CD4-positive, alpha-beta T cell treated with Interleukin-4 for 1 hour (primary cell): ENCODE data around the gene SORT1.
"Not testable (repeated sequence)": the region's sequence is repeated elsewhere in the genome, so short reads cannot be mapped to it uniquely, and the experiment has no call there.

Experiments used
- DNase-seq, 2 donors: peaks; one replicate each; pipeline ENCODE4 v3.0.0-alpha.2; 2020 to 2022

The SORT1 gene

GRCh38 chr1:109294481-109294880 is 103.2 kb downstream of the SORT1 start:
- no peak for DNase-seq

DNA sequence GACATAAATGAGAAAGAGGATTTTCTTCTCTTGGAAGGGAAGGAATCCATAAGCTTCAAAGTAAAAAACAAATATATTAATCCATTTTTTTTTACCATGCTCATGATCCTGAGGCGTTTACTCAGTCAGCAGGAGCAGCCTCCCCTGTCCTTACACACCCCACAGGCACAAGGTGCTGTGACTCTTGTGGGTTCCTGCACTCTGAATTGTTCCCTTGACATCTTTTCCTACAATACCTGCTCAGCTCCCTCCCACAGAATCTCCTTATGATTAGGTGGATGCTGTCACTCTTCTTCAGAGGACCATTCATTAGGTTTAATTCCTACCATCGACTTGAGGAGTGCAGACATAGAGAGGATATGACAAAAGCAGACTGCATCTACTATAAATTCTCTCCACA is 104.7 kb downstream of the SORT1 start:
- no peak for DNase-seq

DNA sequence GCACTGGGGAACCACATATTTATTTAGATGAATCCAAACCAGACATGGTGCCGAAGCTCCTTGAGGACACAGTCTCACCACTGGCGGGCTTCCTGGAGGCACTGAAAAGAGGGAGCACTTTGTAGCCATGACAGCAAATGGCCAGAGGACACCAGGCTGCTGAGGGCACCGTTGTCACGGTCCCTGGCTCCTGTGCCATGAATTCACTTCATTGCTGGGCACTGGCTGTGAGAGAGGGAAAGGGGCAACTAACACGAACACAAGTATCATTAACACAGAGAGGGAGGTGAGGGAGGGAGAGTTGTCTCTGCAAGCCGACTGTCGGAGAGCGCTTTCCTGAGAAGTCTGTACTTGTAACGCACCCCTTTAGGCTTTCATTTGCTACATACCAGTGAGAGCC is 105.4 kb downstream of the SORT1 start:
- no peak for DNase-seq

GRCh38 chr1:109290998-109291397 is 106.7 kb downstream of the SORT1 start:
- peak in 1 of 2 donors; percentile 45 for DNase-seq

DNA sequence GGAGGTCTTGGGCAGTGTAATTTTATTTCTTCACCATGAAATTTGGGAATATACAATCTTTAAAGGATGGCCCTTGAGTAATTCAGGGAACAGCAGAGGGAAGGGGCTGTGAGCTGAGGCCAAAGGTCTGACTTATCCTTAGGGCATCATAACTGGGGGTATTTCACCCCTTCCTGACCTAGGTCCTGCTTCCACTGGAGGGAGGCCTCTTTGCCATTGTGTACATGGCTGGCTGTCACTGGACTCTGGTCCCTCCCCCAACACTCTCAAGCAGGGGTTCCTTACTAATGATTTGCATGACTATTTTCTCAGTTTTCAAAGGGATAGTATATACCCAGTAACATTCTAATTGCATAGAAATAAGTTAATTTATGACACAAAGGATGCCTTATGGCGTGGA is 107.6 kb downstream of the SORT1 start:
- no peak for DNase-seq

DNA sequence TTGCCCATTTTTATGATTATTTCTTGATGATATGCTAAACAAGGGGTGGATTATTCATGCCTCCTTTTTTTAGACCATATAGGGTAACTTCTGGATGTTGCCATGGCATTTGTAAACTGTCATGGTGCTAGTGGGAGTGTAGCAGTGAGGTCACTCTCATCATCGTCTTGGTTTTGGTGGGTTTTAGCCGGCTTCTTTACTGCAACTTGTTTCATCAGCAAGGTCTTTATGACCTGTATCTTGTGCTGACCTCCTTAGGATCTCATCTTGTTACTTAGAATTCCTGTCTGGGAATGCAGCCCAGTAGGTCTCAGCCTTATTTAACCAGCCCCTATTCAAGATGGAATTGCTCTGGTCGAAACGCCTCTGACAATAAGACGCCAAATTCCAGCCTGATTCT is 111.0 kb downstream of the SORT1 start:
- DNase-seq = not testable (repeated sequence)

GRCh38 chr1:109283748-109284600 is 113.7 kb downstream of the SORT1 start:
- DNase-seq = no peak

DNA sequence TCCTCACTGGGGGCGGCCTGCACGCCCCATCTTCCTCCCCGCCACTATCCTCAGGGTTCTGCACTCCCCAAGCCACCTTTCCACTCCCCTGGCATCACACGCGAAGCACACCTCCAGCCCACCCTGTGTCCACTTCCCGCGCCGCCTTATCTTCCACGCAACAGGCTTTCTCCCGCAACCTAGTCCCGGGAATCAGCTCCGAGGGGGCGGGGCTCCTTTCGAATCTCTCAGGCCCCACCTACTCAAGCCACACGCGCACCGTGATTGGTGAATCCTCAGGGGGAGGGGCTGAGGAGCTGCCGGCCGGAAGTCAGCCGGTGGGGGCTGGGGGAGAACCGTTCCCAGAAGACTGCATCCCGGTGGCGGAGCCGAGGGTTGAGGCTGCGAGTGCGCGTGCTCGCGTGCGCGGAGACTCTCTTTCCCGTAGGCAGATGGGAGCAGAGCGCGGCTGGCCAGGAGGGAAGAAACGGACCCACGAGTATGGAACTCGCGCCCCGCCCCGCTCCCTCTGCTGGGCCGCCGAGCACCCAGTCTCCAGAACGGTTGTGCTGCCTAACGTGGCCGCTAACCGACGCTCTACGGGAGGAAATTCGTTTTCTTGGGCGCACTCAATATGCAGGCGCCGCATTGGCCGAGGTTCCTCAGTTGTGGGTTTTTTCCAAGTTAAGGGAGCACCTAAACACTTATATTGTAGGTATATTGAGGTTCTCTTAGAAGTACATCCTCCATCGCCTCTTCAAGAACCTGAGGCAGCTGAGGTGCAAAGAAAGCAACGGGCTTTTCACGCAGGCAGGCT is 114.6 kb downstream of the SORT1 start, which contains the start of gene PSRC1:
TSS of gene PSRC1 (minus strand) at position 194 of the 796 bp plus-strand sequence.
- peak; percentile 87 to 91 for DNase-seq

DNA sequence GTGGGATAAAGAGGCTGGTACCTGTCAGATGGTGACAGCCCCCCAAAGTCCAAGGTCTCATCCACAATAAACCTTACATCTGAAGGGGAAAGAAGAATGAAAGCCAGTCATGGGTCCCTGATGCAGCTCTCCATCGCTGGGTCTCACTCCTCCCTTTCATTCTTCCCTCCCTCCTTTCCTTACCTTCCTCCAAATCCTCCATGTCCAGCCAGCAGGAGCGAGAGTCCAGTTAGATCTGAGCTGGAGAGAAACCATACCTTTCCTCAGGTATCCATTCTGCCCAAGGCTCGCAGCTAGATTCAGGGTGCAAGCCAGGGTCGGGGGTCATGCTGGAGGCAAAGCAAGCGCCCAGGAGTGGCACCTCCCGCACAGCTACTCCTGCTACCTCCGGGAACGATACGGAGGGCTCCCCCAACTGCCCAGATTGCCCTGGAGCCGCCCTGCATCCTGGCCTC is 115.2 kb downstream of the SORT1 start:
- no peak for DNase-seq

- DNase-seq = peak in 1 of 2 donors; percentile 22
Observed at GRCh38 chr1:109281680-109282496, 115.8 kb downstream of the SORT1 start.

GRCh38 chr1:109280862-109281261 is 116.9 kb downstream of the SORT1 start:
- DNase-seq = no peak

DNA sequence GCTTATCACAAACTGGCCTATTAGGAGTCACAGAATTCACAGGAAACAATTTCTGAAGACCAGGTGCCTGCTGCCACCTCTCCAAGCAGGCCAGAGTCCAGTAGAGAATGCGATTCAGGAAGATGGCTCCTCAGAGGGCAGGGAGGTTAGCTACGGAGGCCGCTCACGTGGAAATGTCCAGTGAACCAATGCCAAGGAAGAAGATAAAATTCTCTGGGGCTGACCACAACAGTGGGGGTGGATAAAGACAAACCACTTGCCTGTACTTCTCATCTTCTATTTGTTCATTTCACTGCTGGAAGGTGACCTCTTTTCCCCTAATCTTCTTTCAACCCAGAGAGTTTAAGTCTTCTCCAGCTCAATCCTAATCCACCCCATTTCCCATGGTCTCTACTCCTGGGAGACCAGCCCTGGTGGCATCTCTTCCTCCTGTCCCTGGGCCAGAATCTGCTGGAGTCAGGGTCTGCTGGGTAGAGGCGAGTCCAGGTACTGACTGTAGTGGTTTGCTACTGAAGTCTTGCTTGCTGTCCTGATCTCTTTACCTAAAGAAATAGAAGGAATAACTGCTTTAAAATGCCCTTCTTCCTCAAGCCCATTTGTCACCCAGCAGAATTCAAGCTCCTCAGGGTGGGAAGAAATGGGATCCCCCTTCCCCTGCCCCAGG is 118.0 kb downstream of the SORT1 start:
- no peak for DNase-seq

DNA sequence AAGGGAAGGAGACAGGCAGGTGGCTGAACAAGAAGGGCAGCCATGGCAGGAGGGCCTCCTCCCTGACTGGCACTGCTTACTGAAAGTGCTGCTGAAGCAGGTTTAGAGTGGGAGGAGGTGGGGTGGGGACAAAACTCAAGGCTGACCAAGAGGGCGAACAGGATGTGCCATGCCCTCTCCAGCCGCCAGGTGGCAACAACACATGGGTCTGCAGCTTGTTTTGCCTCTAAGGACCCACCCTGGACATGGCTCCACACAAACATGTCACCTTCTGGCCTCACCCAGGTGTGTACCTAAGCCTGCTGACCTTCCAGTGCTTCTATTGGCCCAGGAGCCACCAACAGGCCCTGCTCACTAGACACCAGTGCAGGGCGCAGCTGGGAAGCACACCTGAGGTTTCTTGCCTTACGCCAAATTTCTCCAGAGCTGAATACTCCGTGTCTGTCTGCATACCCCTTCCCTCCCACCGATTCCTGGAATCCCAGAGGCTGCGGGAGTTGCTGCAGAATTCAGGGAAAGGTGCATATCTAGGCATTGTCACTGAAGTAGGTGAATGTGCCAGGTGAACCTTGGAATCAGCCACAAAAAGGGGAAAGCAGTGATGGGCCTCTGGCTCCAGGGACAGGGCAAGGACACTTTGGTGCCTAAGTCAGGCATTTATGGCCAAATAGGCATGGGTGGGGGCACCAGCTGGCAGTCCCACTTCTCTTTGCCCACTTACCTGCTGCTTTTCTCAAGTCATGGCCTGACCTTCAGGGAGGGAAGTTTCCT is 120.1 kb downstream of the SORT1 start:
- peak; percentile 64 to 68 for DNase-seq

GRCh38 chr1:109275706-109276345 is 121.9 kb downstream of the SORT1 start:
- no peak for DNase-seq

DNA sequence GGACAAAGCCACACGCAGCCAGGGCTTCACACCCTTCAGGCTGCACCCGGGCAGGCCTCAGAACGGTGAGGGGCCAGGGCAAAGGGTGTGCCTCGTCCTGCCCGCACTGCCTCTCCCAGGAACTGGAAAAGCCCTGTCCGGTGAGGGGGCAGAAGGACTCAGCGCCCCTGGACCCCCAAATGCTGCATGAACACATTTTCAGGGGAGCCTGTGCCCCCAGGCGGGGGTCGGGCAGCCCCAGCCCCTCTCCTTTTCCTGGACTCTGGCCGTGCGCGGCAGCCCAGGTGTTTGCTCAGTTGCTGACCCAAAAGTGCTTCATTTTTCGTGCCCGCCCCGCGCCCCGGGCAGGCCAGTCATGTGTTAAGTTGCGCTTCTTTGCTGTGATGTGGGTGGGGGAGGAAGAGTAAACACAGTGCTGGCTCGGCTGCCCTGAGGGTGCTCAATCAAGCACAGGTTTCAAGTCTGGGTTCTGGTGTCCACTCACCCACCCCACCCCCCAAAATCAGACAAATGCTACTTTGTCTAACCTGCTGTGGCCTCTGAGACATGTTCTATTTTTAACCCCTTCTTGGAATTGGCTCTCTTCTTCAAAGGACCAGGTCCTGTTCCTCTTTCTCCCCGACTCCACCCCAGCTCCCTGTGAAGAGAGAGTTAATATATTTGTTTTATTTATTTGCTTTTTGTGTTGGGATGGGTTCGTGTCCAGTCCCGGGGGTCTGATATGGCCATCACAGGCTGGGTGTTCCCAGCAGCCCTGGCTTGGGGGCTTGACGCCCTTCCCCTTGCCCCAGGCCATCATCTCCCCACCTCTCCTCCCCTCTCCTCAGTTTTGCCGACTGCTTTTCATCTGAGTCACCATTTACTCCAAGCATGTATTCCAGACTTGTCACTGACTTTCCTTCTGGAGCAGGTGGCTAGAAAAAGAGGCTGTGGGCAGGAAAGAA is 122.9 kb downstream of the SORT1 start:
- DNase-seq = no peak

DNA sequence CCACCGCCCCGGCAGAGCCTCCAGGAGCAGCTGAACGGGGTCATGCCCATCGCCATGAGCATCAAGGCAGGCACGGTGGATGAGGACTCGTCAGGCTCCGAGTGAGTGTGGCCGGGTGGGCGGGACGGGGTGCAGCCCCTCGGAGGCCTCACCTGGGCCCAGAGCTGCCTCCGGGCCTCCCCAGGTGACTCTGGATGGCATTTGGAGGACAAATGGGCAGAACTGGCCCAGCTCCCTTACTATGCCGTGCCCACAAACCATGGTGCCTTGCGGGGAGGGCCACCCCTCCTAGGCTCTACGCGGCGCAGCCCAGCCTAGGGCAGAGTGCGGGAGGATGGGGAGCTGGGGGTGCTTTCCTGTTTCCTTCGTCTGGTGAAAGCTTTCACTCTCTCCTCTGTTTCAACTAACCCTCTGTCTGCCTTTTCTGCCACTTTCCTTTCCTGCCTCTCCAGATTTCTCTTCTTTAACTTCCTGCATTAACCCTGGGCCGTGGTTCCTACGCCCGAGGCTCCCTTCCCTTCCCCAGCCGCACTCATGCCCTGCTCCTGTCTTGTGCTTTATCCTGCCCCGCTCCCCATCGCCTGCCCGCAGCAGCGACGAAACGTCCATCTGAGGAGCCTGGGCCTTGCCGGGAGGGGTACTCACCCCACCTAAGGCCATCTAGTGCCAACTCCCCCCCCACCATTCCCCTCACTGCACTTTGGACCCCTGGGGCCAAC is 124.0 kb downstream of the SORT1 start:
- DNase-seq = no peak

- DNase-seq = no peak
Observed at GRCh38 chr1:109272831-109273547, 124.7 kb downstream of the SORT1 start.

- DNase-seq = no peak
Observed at GRCh38 chr1:109272021-109272799, 125.5 kb downstream of the SORT1 start.
